NCI-H2029 treated with DMSO at 0.1 percent for 48 hours (cell line): ENCODE measurements around the gene GATM.
"Not testable (repeated sequence)": the region's sequence is repeated elsewhere in the genome, so short reads cannot be mapped to it uniquely, and the experiment has no call there.

Experiments
- DNase-seq: peaks from one replicate; lab custom pipeline; 2025; lab: John Stamatoyannopoulos, UW

The GATM gene

DNA sequence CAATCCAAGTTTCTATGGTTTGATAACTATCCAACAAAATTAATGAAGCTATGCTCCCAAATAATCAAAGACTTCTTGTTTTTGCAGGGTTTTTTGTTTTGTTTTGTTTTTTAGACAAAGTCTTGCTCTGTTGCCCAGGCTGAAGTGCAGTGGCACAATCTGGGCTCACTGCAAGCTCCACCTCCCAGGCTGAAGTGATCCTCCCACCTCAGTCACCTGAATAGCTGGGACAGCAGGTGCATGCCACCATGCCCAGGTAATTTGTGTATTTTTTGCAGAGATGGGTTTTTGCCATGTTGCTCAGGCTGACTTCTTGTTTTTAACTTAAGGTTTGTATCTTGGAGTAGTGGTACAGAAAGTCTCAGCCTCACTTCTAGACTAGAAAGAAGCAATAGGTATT is 11.0 kb upstream of the GATM start:
- DNase-seq = no peak

DNA sequence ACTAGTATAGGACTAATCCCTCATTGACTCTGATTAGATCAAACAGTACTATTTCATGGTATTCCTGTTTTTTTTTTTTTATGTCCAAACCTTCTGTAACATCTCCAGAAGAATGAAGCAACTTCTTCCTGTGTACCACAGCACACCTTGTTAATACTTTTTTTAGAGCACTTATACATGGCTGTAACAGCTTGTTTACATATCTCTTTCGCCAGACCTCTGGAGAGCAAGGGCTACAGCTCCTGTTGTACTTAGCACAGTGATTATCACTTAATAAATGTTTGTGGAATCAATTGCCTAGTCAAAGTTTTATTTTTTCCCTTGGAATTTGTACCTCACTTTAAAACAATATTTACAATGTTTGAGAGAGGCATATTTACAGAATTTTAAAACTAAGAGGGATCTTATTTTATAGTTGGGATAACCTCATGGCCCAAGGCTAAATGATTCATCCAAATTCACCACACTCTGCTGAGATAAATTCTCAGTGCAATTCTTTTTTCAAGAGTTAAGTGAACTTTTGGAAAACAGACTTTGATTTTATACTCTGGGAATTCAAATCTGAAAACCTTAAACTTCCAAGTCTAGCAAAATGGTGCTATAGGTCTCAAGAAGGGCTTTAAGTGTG is 9.2 kb upstream of the GATM start:
- DNase-seq = no peak

DNA sequence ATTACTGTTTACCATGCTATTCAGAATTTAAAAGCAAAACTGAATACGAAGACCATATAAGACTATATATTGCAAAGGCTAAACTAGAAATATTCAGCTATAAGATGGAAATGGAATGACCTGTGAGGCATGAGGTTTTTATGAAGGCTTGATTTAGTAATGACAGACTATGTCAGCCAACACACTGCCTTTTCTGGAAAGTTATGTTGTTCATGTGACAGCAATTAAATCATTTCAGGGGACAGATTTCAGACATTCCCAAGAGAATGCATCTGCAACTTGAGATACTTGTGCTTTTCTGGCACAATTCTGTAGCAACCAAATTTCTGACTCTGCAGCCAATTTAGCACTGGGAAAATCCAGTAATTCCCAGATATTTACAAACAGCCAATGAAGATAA is 8.6 kb upstream of the GATM start:
- DNase-seq = no peak

DNA sequence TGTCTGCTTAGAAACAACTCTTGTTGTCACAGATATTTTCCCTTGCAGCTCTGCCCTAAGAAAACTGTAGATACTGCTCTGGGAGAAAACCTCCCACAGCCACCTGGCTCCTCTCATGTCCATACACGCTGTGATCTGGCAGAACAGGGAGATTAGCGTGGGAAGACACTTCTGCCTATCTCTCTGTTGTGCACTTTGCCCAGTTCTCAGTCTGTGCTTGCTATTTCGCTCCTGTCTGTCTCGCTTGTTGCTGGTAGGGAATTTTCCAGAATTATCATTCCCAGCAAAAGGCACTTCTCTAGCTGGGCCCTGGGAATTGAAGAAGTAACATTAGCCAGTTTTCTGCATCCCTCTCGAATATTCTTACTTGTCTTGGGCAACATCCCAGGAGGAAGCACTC is 8.1 kb upstream of the GATM start:
- DNase-seq = no peak

DNA sequence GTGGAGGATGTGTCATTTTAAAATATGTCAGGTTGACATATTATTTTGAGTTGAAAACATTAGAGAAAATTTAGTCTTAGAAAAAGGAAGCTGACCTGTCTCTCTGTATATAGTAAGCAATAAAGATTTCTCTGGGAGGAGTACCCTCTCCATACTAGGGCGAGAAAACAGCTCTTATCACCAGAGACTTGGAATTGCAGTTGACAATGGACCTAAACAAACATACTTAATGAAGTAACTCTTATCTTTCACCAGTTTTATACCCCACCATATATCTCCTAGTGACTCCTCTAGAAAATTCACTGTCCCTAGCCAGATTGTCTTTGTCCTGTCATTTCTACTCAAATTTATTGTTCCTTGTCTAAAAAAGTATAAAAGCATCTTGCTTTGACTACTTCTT is 7.2 kb upstream of the GATM start:
- DNase-seq = no peak

DNA sequence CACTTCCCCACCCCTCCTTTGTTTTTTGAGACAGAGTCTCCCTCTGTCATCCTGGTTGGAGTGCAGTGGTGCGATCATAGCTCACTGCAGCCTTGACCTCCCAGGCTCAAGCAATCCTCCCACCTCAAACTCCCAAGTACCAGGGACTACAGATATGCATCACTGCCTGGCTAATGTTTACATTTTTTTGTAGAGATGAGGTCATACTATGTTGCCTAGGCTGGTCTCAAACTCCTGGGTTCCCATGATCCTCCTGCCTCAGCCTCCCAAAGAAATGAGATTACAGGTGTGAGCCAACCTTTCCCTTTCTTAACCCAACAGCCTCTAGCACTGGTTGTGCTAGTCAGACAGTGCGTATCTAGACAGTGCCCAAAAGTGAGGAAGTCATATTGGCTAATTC is 6.4 kb upstream of the GATM start:
- no peak for DNase-seq

DNA sequence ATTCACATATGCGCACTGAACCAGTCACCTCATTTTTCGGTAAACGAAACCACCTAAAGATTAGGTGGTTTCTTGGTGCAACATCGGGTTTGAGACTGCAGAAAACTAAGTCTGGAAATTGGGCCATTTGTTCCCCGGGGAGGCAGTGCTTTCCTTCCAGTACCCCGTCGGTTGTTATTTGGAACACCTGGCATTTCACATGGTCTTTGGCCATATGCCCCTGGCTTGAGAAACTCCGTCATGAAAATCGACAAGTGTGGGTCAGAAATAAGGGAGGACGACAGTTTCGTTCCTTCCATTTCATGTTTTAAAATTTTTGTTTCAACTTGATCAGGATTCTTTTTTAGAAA is 544 bp upstream of the GATM start:
- no peak for DNase-seq

DNA sequence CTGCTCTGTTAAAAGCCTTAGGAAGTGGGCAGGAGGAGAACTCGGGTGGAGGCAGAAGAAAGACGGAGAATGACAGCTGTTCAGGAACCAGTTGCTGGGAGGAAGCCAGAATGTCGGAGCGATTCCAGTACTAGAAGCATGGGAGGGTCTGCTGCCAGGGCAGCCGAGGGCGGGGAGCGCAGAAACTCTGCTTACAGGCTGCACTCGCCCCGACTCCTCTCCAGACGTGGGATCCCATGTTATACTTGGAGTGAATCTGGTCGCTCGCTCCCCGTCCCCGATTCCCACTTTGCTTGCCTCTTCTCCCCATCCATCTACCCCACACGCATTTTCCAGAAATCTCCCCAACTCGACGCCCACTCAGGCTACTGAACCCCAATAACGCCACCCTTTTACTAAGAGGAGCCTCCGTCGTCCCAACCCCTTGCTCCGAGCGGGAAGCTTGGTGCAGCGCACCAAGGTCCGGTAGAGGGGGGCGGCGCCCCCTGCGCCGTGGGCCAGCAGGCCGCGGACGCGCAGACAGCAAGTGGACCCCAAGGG is 665 bp downstream of the GATM start:
- peak; percentile 8 for DNase-seq

DNA sequence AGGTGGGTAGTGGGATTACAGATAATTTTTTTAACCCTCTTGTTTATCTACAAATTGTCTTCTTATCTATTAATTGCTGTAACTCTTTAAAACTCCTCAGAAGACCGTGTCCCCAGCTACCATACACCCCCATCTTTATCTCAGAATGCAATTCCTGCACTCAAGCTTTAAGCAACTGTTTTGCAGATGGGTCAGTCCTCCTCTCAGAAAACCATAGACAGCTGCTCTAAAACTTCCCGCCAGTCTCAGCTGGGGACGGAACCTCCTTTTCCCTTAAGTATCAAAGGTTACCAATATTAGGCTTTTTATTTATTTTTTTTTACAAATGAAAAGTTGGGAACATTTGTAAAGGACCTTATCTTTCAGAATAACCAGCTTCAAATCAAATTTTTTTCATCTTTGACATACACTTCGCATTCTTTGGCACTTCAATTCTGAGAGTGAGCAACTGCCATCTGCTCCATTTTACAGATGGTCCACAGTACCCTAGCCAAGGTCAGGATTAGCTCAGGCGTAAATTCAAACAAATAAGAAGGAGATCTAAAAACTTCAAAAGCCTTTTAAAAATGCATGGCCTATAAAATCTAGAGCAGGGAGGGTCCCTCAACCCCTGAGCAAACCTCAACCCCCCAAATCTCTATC is 1.3 kb downstream of the GATM start:
- DNase-seq = no peak

DNA sequence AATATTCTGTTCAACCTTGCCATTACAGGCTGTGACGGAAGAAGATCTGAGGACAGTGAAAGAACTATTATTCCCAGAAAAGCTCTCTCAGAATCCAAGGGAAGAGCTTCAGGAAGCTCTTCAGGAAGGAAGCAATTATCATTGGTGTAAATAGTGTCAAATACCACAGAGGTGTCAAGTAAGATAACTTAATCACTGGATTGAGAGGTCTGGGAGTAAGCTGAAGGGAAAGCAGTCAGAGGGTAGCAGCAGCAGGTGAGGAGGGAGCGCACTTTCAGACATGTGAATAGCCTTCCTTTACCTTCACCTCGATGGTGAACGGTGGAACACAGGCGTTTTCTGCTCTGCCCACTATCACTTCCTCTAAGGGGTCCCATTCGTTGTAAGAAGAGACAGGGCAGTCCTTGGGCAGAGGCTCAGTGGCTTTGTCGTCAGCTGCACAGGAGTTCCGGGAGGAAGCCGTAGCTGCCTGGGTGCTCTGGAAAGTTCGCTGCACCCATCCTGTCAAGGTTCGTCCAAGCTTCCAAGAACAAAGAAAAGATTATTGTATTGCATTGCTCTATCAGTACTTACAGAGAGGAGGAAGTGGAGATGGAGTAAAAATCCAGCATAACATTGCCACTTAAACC is 1.9 kb downstream of the GATM start:
- DNase-seq = no peak

DNA sequence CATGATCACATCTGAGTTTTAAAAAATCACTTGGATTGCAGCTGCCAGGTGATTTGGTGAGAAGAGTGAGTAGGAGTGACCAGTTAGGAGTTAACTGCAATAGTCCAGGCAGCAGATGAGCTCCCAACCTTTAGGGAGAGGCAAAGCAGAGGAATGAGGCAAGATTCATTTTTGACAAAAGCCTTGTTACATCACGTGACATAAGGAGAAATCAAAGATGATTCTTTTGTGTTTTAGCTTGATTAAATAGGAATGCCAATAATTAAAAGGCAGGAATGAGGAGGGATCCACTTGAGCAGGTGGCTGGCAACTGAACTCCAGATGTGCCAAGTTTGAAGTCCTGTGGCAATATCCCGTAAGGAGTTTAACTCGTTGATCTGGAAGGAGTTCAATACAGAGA is 2.5 kb downstream of the GATM start:
- DNase-seq = no peak

DNA sequence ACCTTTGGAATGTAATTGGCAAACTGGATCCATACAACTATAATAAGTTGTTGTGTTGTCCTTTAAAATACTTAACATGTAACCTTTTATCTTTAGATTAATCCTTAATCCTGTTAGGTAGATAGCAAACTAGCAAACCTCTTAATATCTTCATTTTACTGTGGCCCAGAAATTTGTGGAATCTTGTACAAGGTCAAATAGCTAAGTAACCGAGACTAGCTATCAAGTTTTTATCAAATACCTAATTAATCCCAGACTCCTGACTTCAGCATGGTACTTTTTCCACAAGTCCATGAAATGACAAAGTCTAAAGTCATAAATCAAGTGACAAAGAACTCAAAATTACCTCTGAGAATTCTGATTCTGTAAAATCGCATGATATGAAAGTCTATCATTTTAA is 4.4 kb downstream of the GATM start:
- no peak for DNase-seq

DNA sequence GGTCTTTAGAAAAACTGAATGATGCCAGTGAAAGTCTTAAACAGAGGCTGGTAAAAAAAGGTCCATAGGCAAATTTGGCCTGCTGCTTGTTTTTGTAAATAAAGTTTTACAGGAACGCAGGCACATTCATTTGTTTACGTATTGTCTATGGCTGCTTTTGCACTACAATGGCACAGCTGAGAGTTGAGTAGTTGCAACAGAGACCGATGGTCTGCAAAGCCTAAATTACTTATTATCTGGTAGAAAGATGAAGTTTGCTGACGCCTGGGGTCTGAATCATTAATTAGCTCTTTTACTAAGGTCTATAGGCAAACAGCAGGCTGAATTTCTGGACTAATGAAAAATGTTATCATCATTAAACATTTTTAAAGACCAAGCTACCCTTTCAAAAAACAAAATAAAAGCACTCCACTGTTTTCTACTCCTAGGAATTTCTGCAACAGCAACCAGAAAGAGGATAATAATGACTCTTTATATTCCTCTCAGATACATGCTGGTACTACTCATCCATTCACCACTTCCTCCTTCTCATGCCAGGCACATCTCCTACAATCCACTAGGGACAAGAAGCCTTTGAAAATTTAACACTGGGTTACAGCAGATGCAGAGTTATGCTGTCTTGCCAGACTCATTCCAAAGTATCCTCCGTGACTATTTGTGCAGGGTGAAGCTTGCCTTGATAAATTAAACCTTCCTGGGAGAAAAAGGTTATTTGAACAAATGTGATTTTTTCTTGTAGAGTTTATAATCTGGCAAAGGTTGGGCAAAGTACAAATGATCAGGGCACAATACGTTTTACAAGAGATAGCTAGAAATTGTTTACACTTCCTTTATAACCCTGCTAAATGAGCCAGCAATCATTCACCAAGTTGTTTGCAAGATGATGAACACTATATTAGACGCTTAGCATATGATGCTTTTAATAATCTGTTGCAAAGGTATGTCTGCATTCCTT is 6.0 kb downstream of the GATM start:
- no peak for DNase-seq

DNA sequence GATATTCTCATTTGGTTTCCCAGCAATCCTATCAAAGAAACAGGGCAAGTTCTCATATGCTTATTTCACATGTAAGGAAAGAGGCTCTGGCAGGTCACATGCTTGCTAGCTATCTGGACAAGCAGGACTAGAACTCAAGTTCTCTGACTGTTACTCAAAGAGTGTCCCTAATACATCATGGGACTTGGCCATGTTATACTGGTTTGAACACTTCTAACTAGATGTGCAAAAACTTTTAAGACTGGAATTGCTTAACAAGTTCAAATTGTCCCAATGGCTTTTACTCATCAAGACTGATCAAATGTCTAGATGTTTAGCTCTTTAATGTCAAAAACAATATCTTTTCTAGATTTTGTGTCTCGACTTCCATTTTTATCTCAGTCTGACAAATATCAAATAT is 6.8 kb downstream of the GATM start:
- no peak for DNase-seq

DNA sequence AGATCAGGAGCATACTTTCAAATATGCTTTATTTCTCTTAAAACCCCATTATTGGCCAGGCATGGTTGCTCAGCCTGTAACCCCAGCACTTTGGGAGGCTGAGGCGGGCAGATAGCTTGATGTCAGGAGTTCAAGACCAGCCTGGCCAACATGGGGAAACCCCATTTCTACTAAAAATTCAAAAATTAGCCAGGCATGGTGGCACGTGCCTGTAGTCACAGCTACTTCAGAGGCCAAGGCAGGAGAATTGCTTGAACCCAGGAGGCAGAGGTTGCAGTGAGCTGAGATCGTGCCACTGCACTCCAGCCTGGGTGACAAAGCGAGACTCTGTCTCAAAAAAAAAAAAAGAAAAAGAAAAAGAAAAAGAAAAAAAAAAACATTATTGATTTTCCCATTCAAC is 8.3 kb downstream of the GATM start:
- DNase-seq = not testable (repeated sequence)

DNA sequence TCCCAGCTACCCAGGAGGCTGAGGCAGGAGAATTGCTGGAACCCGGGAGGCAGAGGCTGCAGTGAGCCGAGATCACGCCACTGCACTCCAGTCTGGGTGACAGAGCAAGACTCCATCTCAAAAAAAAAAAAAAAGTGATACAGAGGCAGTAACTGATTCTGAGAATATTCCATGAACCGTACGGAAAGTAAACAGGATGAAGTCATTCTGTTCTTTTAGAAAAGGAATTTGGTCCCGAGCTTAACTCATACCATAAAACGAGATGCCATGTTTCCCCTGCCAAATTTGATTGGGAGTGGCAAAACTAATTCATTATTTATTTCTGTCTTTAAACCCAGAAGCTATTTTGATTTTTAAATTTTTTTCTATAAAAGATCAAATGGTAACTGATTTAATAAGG is 11.1 kb downstream of the GATM start:
- not testable (repeated sequence) for DNase-seq

DNA sequence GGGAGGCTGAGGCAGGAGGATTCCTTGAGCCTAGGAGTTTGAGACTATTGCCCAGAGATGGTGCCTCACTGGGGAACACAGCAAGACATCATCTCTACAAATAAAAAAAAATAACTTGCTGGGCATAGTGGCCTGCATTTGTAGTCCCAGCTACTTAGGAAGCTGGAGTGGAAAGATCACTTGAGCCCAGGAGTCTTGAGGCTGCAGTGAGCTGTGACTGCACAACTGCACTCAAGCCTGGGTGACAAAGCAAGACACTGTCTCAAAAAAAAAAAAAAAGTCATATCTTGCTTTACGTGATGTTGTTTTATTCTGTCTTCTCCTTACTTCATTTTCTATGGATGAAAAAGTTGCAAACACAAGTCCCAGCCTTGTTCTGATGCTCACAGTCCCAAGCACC is 14.1 kb downstream of the GATM start:
- DNase-seq = no peak

DNA sequence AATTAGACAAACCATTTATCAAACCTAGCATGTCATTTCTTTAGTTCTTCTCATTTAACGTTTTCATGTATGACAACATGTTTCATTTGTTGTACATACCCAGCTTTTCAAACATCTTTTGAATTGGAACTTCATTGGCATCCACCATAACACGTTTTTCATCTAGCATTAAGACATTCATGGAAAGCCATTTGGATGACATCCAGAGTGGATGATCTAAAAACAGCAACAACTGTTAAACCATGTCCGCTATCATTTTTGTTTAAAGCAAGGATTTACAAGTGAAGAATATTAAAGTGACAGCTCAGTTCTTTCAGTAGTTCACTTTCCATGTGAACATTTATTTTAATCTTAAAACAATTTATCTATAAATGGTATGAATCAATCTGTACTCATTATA is 14.5 kb downstream of the GATM start:
- DNase-seq = no peak

DNA sequence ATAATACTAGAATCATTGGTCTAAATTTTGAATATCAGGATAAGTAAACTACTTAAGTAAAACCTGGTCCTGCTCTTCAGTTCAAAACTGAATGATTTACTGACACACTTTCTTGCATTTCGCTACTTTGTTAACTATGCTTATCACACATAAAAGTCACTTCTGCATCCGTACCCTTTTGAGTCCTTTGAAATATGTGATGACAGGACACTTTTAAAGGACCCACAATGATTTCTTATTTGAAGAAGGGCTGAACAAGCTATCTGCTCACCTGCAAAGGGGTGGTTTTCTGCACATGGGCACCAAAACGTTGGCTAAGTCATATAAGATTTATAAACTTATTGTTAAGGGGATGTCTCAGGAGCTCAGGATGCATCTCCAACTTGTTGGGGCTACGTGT is 15.0 kb downstream of the GATM start:
- DNase-seq = no peak

DNA sequence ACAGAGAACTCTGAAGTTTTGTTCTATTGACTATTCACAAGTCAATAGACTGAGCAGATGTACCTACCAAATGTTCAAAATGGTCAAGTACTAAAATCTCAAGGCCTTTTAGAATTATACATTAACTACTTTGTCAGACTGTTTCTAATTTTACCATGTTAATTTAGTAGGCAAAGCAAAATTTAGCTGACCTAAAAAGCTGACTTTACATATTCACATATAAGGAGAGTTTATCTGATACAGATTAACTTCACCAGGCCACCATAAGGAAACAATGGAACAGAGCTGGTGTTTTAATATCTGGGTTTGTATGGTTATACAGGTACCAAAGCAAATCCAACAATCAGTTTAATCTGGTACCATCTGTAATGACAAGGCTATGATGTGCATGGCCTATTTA is 15.9 kb downstream of the GATM start:
- no peak for DNase-seq

DNA sequence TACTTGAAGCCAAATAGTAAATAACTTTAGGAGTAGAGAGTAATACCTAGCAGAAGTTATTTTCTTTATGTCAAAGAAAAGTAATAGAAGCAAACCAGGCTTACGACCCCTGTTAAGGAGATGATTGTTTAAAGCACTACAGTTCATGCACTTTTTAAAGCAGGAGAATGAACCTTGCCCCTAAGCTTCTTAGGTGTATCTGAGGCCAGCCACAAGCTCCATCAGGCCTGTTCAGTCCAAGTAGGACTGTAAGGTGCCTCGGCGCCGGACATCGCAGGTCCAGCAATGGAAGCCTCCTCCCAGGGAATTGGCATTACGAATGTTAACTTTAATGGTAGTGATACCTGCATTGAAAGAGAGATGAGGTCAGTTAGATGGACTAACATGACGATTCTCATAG is 16.5 kb downstream of the GATM start:
- DNase-seq = no peak

DNA sequence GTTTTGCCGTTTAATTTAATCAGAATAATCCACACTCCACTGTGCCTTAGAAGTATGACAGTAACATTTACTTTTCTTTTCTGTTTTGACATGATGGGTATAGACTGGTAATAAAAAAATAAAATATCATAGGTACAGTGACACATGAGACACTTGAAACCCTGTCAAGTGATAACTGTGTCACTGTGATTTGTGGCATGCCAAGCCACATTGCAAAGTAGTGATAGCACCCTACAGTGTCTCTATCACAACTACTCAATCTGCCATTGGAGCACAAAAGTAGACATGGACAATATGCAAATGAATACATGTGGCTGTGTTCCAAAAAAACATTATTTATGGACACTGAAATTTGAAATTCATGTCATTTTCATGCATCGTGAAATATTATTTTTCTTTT is 22.5 kb downstream of the GATM start:
- DNase-seq = no peak

DNA sequence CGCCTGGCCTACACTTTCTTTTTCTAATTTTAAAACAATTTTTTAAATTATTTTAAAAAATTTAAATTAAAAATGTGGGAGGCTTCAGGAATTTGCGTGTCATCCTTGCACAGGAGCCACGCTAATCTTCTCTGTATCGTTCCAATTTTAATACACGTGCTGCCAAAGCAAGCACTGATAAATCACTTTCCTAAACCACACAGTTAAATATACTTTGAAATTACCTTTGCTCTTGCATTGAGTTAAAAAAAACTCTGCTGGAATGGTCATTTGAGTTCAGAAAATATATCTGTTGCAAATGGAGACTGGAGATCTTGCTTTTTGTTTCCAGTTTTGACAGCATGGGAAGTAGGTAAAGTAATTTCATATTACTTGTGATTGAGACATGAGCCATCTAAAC is 23.6 kb downstream of the GATM start:
- DNase-seq = no peak
